Activated CD8-positive, alpha-beta memory T cell treated with anti-CD3 and anti-CD28 coated beads for 36 hours (primary cell): ENCODE measurements around the gene MGP. TPM values are rescaled to one million over a fixed set of nuclear protein-coding genes. Genes with fewer than 3 reads are reported as not detected.

Experiments
- CTCF ChIA-PET: fragments of 350-600 bp; sonication (Branson Sonifier 250); formaldehyde crosslinking; loops from one replicate; lab custom pipeline; 2021; ENCODE audit warnings: antibody characterized with exemption; lab: Charles Lee
- POLR2A ChIA-PET: fragments of 350-600 bp; sonication (Branson Sonifier 250); formaldehyde crosslinking; loops from one replicate; lab custom pipeline; 2021; ENCODE audit warnings: antibody characterized with exemption; lab: Charles Lee
- total RNA-seq, 2 experiments: library from RNA; stranded (reverse); gene quantifications; one replicate each; pipeline ENCODE4 v1.2.3, GENCODE V29; 2021

Gene MGP
- total RNA-seq, 2 experiments from 2014 or later: not detected

DNA sequence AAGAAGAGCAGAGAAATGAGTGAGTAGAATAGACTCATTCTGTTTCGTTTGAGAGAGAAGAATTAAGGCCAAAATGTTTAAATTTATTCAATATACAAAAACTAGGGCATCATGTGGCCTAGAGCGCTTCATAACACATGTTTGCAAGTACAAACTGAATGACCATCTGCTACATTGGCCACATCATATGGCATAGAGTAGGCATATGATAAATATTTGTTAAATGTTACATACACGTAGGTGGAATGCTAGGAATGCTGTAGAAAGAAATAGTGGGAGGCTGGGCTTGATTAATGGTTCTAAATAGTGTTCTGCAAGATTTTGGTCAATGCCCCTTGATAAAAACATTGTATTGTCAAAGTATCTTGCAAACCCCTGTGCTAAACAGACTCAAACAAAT is 10.8 kb downstream of the MGP start:
- ChIA-PET CTCF (no interaction called here), POLR2A (no interaction called here)

GRCh38 chr12:14873440-14874185 is 12.0 kb downstream of the MGP start:
- POLR2A ChIA-PET: no interaction called here
- CTCF ChIA-PET: interaction anchor here (0.7 kb wide), 1 partner anchor 72 kb away, joined by 5 read pairs; no protein-coding TSS in a partner anchor

- CTCF ChIA-PET: no interaction called here
- POLR2A ChIA-PET: no interaction called here
These were observed 13.8 kb downstream of the MGP start for GRCh38 chr12:14871886-14872285.

GRCh38 chr12:14871247-14871646 is 14.4 kb downstream of the MGP start:
- ChIA-PET POLR2A (no interaction called here), CTCF (no interaction called here)

GRCh38 chr12:14868916-14869506 is 16.6 kb downstream of the MGP start:
- CTCF ChIA-PET: no interaction called here
- POLR2A ChIA-PET: no interaction called here

GRCh38 chr12:14860490-14860889 is 25.2 kb downstream of the MGP start:
- CTCF ChIA-PET: no interaction called here
- POLR2A ChIA-PET: no interaction called here

DNA sequence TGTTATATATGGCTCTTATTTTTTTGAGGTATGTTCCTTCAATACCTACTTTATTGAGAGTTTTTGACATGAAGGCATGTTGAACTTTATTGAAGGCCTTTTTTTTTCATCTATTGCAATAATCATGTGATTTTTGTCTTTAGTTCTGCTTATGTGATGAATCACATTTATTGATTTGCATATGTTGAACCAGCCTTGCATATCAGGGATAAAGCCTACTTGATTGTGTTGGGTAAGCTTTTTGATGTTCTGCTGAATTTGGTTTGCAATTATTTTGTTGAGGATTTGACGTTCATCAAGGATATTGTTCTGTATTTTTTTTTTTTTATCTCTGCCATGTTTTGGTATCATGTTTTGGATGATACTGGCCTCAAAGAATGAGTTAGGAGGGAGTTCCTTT is 27.1 kb downstream of the MGP start:
- CTCF ChIA-PET: no interaction called here

DNA sequence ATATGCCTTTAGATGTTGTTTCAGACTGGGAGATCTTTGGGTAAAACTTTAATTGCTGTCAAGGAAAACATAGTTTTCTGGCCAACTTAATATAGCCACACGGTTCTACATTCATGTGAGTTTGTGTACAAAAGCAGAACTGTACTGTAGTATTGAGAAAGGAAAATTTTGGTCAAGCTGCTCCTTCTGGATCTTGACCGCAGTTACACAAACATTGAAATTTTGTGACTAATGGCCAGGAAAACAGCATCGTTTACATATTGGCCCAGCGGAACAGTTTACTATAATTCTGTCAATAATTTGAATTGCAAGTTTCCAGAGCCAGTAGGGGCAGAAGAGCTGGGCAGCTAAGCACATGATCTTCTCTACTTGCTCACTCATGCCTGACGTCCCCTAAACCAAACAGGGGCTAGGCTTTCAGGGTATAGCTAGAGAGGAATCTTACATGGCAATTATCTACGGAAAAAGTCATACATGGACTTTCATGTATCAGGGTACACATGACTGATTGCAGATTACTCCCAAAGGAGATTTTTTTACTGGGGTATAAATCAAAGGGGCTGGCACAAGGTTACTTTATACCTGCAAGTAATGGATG is 31.0 kb downstream of the MGP start:
- ChIA-PET POLR2A (no interaction called here), CTCF (no interaction called here)

More for the DNA sequence above, 27.1 kb downstream of the MGP start:
- POLR2A ChIA-PET: no interaction called here

GRCh38 chr12:14853961-14854360 is 31.7 kb downstream of the MGP start:
- ChIA-PET CTCF (no interaction called here), POLR2A (no interaction called here)

- POLR2A ChIA-PET: no interaction called here
- CTCF ChIA-PET: interaction anchor here (0.9 kb wide), 1 partner anchor 8 kb away, joined by 3 read pairs; no protein-coding TSS in a partner anchor
These were observed 32.8 kb downstream of the MGP start for GRCh38 chr12:14852880-14853279.

- POLR2A ChIA-PET: no interaction called here
- CTCF ChIA-PET: interaction anchor here (0.7 to 1.0 kb wide), 2 partner anchors 33 to 145 kb away, joined by 4 read pairs; no protein-coding TSS in a partner anchor
These were observed 34.6 kb downstream of the MGP start for GRCh38 chr12:14850929-14851663.

DNA sequence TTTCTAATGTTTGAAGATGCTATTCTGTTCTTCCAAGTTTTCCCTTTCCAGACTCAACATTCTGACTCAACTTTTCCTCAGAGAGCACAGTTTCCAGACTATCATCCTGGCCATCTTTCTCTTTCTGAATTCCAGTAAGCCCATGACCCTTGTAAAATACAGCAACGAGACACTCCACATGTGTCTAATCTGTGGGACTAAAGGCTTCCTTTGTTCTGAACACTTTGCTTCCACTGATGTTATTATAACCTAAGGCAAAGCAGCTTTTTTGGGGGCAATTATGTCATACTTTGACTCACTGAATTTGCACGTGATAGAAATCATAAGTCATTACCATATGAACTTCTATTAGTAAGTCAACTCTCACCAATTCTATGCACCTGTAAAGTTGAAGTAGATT is 36.0 kb downstream of the MGP start:
- POLR2A ChIA-PET: no interaction called here

DNA sequence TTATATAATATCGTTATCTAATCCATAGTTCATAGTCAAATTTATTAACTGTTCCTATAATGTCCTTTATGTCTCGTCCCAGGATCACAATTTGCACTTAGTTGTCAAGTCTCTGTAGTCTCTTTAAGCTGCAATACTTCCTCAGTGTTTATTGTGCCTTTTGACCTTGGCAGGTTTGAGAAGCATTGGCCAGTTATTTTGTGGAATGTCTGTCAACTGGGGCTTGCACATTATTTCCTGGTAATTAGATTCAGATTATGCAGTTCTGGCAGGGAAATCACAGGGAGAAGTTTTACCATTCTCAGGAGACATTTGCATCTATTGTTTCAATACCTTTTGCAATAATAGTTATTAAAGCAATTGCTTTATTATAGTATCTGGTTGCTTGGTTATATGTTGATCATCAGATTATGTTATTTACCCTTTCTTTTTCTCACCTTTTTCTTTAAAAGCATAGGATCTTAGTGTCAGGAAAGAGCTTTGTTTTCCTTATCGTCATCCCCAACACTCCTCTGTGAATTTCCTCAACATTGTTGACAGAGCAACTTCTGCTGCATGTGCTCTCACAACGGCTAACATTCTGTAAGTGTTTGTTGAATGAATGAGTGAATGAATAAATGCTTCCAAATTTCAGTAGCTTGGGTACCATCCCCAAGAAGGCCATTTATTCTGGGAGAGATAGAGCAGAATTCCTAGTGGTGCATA is 38.6 kb downstream of the MGP start:
- POLR2A ChIA-PET: no interaction called here

More for the DNA sequence above, 36.0 kb downstream of the MGP start:
- CTCF ChIA-PET: interaction anchor here (0.5 kb wide), 1 partner anchor 89 kb away, joined by 4 read pairs; no protein-coding TSS in a partner anchor

DNA sequence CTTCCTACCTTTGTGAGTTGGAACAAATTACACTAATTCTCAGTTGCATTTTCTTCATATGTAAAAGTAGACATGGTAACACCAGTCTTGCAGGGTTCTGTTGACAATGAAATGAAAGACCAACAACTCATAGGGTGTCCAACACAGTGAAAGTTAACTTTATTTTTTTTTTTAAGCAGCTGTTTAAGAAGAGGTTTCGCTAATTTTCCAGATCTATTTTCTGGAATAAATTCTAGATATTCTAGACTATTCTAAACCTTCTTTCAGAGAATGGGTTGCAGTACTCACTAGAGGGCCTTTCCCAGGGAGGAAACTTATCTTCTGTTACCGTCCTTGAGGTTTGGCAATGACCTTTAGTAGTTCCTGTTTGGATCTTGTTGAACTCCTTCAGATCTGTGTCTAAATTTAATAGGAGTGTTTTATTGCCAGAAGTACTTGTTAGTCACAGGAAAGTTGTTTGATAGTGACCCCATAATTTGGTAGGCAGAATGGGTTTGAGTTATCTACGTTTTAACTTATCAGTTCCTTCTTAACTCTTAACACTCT is 39.5 kb downstream of the MGP start:
- CTCF ChIA-PET: interaction anchor here (0.6 to 3.7 kb wide), 5 partner anchors 13 to 150 kb away, joined by 3 to 27 read pairs (median 3); no protein-coding TSS in a partner anchor
- POLR2A ChIA-PET: no interaction called here

More for the DNA sequence above, 38.6 kb downstream of the MGP start:
- CTCF ChIA-PET: interaction anchor here (0.8 to 3.7 kb wide), 2 partner anchors 123 to 149 kb away, joined by 3 to 27 read pairs; no protein-coding TSS in a partner anchor

DNA sequence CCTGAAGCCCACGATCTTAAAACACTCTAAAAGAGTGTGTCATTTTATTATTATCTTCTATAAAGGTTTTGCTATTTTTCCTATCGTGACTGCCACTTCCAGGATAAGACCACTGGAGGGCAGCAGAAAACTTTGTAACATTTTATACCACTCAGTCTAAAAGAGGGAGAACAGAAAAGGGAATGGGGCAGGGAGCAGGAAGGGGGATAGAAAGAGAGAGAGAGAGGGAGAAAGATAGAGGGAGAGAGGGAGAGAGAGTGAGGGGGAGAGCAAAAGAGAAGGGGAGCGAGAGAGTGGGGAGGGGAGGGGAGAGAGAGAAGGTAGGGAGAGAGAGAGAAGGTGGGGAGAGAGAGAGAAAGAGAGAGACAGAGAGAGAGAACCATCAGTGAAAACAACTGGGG is 40.3 kb downstream of the MGP start:
- CTCF ChIA-PET: interaction anchor here (0.6 to 3.7 kb wide), 5 partner anchors 14 to 150 kb away, joined by 3 to 27 read pairs (median 3); no protein-coding TSS in a partner anchor
- POLR2A ChIA-PET: no interaction called here

DNA sequence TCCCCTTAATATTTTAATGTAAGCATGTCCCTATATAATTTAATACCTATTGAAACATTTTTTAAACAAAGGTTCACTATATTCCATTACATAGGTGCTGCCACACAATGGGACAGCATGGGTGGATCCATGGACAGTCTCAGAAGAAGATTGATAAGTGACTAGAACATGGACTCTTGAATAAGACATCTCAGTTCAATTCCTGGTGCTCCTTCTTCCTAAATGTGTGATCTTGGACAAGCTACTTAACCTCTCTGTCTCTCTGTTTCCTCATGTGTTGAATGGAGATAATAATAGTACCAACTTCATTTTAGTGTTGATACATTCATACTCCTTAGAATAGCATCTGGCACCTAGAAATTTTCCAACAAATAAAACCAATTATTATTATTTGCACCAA is 41.3 kb downstream of the MGP start:
- CTCF ChIA-PET: interaction anchor here (0.8 kb wide), 1 partner anchor 9 kb away, joined by 3 read pairs; no protein-coding TSS in a partner anchor
- POLR2A ChIA-PET: no interaction called here

DNA sequence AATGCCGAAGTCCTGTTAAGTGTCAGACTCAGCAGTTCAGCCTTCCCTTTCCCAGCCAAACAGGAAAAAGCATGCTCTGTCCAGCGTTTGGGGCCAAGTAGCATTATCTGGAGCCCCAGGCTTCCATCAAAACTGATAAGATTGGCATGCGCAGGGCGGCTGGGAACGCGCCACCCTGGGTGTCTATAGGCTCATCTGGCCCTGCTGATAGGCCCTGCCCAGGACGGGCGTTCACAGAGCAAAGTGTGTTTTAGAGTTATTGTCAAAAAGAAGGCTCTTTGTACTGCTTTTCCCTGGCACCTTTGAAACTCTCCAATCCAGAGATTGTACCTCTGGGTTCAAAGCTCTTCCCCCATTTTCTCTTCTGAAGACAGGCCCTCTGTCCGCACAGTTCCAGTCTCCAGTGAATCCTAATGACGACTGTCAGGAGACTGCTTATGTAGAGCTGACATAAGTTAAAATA is 42.2 kb downstream of the MGP start, which contains the start of gene ART4:
Gene ART4 (minus strand): TSS at position 102 of the 463 bp plus-strand sequence. CDS start 413 bp downstream, outside the sequence.
- ChIA-PET POLR2A (no interaction called here), CTCF (no interaction called here)

DNA sequence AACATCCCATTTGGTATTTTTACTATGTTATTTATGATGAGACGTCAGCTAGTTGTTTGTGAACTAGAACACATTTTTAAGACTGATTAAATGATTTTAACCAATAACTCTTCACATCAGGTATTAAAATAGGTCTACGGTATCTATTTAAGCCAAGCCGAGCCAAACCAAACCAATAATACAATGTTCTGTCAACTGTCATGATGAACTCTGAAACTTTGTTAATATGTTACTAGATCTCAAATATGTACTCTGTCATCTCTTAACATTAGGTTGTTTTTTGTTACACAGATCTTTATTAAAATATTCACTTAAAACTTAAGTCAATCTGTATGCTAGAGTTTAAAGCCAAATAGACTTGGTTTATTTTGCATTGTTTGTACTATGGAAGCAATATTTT is 43.3 kb downstream of the MGP start:
- ChIA-PET POLR2A (no interaction called here), CTCF (interaction anchor here (1.1 kb wide), 1 partner anchor 154 kb away, joined by 5 read pairs; no protein-coding TSS in a partner anchor)
